Activated T-cell treated with anti-CD3 and anti-CD28 coated beads, Interleukin-2, amount 50 U/mL, for 4 hours (primary cell): Measurements from ENCODE around the gene NSD1. TPM values are rescaled to one million over a fixed set of nuclear protein-coding genes. Genes with fewer than 3 reads are reported as not detected.

Experiments used
- ATAC-seq, 2 donors: fragments of 200-7000 bp; cut with Tn5 transposase; one replicate each; pipeline ENCODE4 v1.10.0; 2021
- DNase-seq: peaks from one replicate; pipeline ENCODE4 v3.0.0-alpha.2; 2020
- H3K27me3 Mint-ChIP-seq: one replicate; pipeline ENCODE4 v1.8.0; 2021; ENCODE audit warnings: low read depth, mixed read lengths
- H3K36me3 Mint-ChIP-seq: one replicate; pipeline ENCODE4 v1.8.0; 2022; ENCODE audit warnings: mixed read lengths; ENCODE audit not compliant: insufficient read depth
- H3K4me1 Mint-ChIP-seq: one replicate; pipeline ENCODE4 v1.8.0; 2021; ENCODE audit warnings: low read depth, mixed read lengths
- H3K4me3 Mint-ChIP-seq: one replicate; pipeline ENCODE4 v1.8.0; 2021; ENCODE audit warnings: mild to moderate bottlenecking, moderate library complexity, mixed read lengths
- H3K9me3 Mint-ChIP-seq: one replicate; pipeline ENCODE4 v1.8.0; 2021; ENCODE audit warnings: mixed read lengths
- total RNA-seq, 3 donors: library from RNA; stranded (reverse); gene quantifications; one replicate each; pipeline ENCODE4 v1.2.1, GENCODE V29; 2021

NSD1 gene
- total RNA-seq, 3 donors from 2014 or later, result 59.3 to 71.6 (median 67.6) TPM

DNA sequence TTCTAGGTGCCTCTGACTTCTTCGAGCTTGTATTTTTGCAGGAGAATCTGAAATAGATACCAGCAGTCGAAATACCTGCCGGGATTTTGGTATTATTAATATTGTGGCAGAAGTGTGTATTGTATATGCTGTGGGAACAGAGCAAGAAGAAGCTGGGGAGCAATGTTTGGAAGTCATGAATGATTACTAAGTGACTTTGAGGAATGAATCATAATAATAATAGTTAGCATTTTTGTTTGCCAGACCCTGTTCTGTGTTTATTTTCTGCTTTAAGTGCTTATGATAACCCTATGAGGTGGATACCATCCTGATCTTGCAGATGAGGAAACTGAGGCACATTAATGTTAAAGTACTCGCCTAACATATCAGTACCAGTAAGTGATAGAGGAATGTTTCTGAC lies 137.5 kb downstream of the NSD1 start:
- Mint-ChIP-seq H3K36me3 (peaks cover 40% of the 10 kb centered on the region), H3K4me1 (no peaks in the 10 kb centered on the region), H3K9me3 (no peaks in the 10 kb centered on the region), H3K4me3 (no peak overlapping the region), H3K27me3 (no peaks in the 10 kb centered on the region)
- no peak for DNase-seq
- ATAC-seq, result no peak

DNA sequence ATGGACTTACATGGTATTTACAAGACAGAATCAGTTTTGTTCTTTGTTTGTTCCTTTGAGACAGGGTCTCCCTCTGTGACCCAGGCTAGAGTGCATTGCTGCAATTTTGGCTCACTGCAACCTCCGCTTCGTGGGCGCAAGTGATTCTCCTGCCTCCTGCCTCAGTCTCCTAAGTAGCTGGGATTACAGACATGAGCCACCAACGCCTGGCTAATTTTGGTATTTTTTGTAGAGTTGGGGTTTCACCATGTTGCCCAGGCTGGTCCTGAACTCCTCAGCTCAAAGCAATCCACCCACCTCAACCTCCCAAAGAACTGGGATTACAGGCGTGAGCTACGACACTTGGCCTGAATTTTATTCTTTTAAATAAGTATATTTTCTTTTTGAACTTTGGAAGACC lies 142.3 kb downstream of the NSD1 start:
- H3K4me1 Mint-ChIP-seq, result peaks cover 4% of the 10 kb centered on the region
- H3K36me3 Mint-ChIP-seq, result peaks cover 36% of the 10 kb centered on the region
- no peaks in the 10 kb centered on the region for H3K9me3 Mint-ChIP-seq

GRCh38 chr5:177276886-177277285 lies 143.3 kb downstream of the NSD1 start:
- Mint-ChIP-seq H3K4me1 (peaks cover 4% of the 10 kb centered on the region), H3K27me3 (no peaks in the 10 kb centered on the region), H3K36me3 (peaks cover 36% of the 10 kb centered on the region), H3K4me3 (no peak overlapping the region), H3K9me3 (no peaks in the 10 kb centered on the region)
- DNase-seq (no peak), ATAC-seq (no peak)

More for the DNA sequence above, 142.3 kb downstream of the NSD1 start:
- no peaks in the 10 kb centered on the region for H3K27me3 Mint-ChIP-seq
- DNase-seq (no peak), ATAC-seq (no peak)
- no peak overlapping the region for H3K4me3 Mint-ChIP-seq

GRCh38 chr5:177288191-177288590 lies 154.6 kb downstream of the NSD1 start:
- Mint-ChIP-seq H3K4me3 (no peak overlapping the region), H3K27me3 (no peaks in the 10 kb centered on the region), H3K4me1 (no peaks in the 10 kb centered on the region), H3K9me3 (no peaks in the 10 kb centered on the region), H3K36me3 (peaks cover 38% of the 10 kb centered on the region)
- DNase-seq (no peak), ATAC-seq (no peak)

DNA sequence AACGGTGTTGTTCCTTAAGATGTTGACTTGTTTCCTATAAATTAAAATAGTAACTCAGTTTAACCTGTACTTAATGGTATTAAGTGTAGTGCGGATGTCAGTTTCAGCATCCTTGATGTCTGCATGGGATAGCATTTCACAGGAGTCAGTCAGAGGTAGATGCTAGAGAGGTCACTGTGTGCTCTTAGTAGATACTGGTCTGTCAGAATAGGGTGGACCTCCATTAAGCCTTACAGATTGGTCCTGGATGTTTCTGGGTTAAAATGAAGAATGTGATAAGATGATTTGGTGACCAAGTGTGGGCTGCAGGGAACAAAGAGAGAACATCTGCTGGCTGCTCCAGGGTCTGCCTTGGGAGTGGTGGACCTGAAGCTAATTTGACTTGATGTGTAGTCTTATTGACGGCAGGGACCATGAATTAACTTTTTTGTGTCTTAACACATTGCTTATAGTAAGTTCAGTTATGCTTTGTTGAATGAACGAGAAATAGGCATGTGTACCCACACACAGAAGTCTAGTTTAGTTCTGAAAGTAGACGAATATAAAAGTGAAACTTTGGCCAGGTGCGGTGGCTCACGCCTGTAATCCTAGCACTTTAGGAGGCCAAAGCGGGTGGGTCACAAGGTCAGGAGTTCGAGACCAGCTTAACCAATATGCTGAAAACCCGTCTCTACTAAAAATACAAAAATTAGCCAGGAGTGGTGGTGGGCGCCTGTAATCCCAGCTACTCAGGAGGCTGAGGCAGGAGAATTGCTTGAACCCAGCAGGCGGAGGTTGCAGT lies 157.4 kb downstream of the NSD1 start:
- Mint-ChIP-seq H3K27me3 (no peaks in the 10 kb centered on the region), H3K4me1 (peaks cover 9% of the 10 kb centered on the region), H3K36me3 (peaks cover 45% of the 10 kb centered on the region), H3K9me3 (no peaks in the 10 kb centered on the region), H3K4me3 (no peak overlapping the region)
- no peak for ATAC-seq
- DNase-seq, result no peak

DNA sequence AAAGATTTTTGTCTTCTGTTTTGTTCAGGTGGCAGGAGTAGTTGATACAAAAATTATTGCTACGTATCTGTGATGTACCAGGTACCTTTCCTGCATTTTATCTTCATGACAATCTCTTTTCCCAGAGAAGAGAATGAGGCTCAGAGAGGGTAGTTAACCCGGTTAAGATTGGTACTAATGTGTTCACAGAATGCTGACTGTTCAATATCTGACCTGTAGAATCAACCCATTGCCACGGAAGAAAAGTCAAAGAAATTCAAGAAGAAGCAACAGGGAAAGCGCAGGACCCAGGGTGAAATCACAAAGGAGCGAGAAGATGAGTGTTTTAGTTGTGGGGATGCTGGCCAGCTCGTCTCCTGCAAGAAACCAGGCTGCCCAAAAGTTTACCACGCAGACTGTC lies 158.2 kb downstream of the NSD1 start:
- peaks cover 16% of the 10 kb centered on the region for H3K4me1 Mint-ChIP-seq
- DNase-seq (no peak), ATAC-seq (no peak)
- H3K27me3 Mint-ChIP-seq, result no peaks in the 10 kb centered on the region
- no peak overlapping the region for H3K4me3 Mint-ChIP-seq
- H3K9me3 Mint-ChIP-seq, result no peaks in the 10 kb centered on the region
- H3K36me3 Mint-ChIP-seq, result peaks cover 48% of the 10 kb centered on the region

DNA sequence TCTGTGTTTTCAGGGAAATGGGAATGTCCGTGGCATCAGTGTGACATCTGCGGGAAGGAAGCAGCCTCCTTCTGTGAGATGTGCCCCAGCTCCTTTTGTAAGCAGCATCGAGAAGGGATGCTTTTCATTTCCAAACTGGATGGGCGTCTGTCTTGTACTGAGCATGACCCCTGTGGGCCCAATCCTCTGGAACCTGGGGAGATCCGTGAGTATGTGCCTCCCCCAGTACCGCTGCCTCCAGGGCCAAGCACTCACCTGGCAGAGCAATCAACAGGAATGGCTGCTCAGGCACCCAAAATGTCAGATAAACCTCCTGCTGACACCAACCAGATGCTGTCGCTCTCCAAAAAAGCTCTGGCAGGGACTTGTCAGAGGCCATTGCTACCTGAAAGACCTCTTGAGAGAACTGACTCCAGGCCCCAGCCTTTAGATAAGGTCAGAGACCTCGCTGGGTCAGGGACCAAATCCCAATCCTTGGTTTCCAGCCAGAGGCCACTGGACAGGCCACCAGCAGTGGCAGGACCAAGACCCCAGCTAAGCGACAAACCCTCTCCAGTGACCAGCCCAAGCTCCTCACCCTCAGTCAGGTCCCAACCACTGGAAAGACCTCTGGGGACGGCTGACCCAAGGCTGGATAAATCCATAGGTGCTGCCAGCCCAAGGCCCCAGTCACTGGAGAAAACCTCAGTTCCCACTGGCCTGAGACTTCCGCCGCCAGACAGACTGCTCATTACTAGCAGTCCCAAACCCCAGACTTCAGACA lies 160.4 kb downstream of the NSD1 start:
- ATAC-seq, result no peak
- no peaks in the 10 kb centered on the region for H3K9me3 Mint-ChIP-seq
- H3K4me1 Mint-ChIP-seq, result peaks cover 22% of the 10 kb centered on the region
- DNase-seq, result no peak
- no peaks in the 10 kb centered on the region for H3K27me3 Mint-ChIP-seq
- no peak overlapping the region for H3K4me3 Mint-ChIP-seq
- peaks cover 45% of the 10 kb centered on the region for H3K36me3 Mint-ChIP-seq

DNA sequence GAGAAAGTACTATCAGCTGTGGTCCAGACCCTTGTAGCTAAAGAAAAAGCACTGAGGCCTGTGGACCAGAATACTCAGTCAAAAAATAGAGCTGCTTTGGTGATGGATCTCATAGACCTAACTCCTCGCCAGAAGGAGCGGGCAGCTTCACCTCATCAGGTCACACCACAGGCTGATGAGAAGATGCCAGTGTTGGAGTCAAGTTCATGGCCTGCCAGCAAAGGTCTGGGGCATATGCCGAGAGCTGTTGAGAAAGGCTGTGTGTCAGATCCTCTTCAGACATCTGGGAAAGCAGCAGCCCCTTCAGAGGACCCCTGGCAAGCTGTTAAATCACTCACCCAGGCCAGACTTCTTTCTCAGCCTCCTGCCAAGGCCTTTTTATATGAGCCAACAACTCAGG lies 161.1 kb downstream of the NSD1 start:
- ATAC-seq, result no peak

DNA sequence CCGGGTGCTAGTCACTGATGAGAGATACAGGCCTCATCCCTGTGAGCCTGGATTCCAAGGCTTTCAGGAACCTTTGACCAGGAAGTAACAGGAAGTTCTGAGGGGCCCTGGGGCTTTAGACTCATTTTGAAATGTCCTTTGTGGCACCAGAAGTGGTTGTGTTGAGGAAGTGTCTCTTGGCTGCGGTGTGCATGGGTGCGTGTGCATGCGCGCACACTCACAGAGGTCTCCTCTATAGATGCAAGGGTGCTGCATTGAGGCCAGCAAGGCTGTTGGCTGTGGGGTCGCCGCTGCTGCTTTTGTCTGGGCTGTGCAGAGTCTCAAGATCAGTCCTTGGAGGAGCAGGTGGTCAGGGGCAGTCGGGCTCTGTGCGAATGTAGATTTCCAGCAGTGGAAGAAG lies 162.4 kb downstream of the NSD1 start:
- H3K27me3 Mint-ChIP-seq, result no peaks in the 10 kb centered on the region
- DNase-seq (no peak), ATAC-seq (no peak)
- H3K36me3 Mint-ChIP-seq, result peaks cover 38% of the 10 kb centered on the region
- peaks cover 40% of the 10 kb centered on the region for H3K4me1 Mint-ChIP-seq
- H3K9me3 Mint-ChIP-seq, result no peaks in the 10 kb centered on the region
- no peak overlapping the region for H3K4me3 Mint-ChIP-seq

More for the DNA sequence above, 161.1 kb downstream of the NSD1 start:
- H3K36me3 Mint-ChIP-seq, result peaks cover 40% of the 10 kb centered on the region
- no peaks in the 10 kb centered on the region for H3K9me3 Mint-ChIP-seq
- no peak overlapping the region for H3K4me3 Mint-ChIP-seq
- no peaks in the 10 kb centered on the region for H3K27me3 Mint-ChIP-seq
- H3K4me1 Mint-ChIP-seq, result peaks cover 29% of the 10 kb centered on the region
- no peak for DNase-seq

- ATAC-seq (no peak), DNase-seq (no peak)
- Mint-ChIP-seq H3K4me3 (no peak overlapping the region), H3K9me3 (no peaks in the 10 kb centered on the region), H3K4me1 (peaks cover 47% of the 10 kb centered on the region), H3K27me3 (no peaks in the 10 kb centered on the region), H3K36me3 (peaks cover 37% of the 10 kb centered on the region)
These were observed 163.0 kb downstream of the NSD1 start for GRCh38 chr5:177296581-177296980.

GRCh38 chr5:177297922-177298321 lies 164.3 kb downstream of the NSD1 start:
- Mint-ChIP-seq H3K4me1 (peaks cover 58% of the 10 kb centered on the region), H3K36me3 (peaks cover 24% of the 10 kb centered on the region), H3K4me3 (no peak overlapping the region), H3K9me3 (no peaks in the 10 kb centered on the region), H3K27me3 (no peaks in the 10 kb centered on the region)
- ATAC-seq (no peak), DNase-seq (no peak)

DNA sequence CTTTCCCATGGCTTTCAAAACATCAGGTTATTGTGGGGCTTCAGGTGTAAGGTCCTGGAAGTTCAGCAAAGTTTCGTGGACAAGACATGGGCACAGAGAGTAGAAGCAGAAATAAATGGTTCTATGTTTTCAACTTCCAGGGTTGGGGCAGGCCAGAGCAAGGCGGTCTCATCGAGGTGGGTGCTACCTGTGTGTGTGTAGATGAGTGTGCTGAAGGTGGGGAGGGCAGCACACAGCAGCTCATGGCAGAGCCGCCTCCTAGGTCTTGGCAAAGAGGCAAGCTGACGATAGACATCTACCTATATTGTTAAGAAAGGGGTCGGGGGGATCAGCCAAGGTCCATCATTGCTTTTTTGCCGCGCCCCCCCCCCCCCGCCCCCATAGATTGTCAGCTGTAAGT lies 166.1 kb downstream of the NSD1 start:
- Mint-ChIP-seq H3K9me3 (no peaks in the 10 kb centered on the region), H3K27me3 (no peaks in the 10 kb centered on the region), H3K4me3 (no peak overlapping the region), H3K4me1 (peaks cover 66% of the 10 kb centered on the region), H3K36me3 (peaks cover 18% of the 10 kb centered on the region)
- ATAC-seq, result no peak
- no peak for DNase-seq

- ATAC-seq (peak in 1 of 2 donors; percentile 6), DNase-seq (peak; percentile 43)
- H3K27me3 Mint-ChIP-seq, result no peaks in the 10 kb centered on the region
- peak overlapping the region; percentile 11 for H3K4me3 Mint-ChIP-seq
- H3K4me1 Mint-ChIP-seq, result peaks cover 70% of the 10 kb centered on the region
- peaks cover 12% of the 10 kb centered on the region for H3K36me3 Mint-ChIP-seq
- H3K9me3 Mint-ChIP-seq, result no peaks in the 10 kb centered on the region
These were observed 166.8 kb downstream of the NSD1 start for GRCh38 chr5:177300236-177300880.

GRCh38 chr5:177300951-177301350 lies 167.4 kb downstream of the NSD1 start:
- ATAC-seq, result no peak
- H3K36me3 Mint-ChIP-seq, result peaks cover 7% of the 10 kb centered on the region

More at GRCh38 chr5:177300951-177301350, 167.4 kb downstream of the NSD1 start:
- no peaks in the 10 kb centered on the region for H3K9me3 Mint-ChIP-seq
- H3K4me1 Mint-ChIP-seq, result peaks cover 68% of the 10 kb centered on the region
- H3K4me3 Mint-ChIP-seq, result no peak overlapping the region
- DNase-seq, result no peak
- no peaks in the 10 kb centered on the region for H3K27me3 Mint-ChIP-seq
